Ovary (tissue), 9 donors: ENCODE measurements around the gene FER1L5. TPM values are rescaled to one million over a fixed set of nuclear protein-coding genes. Genes with fewer than 3 reads are reported as not detected.

Experiments used
- DNase-seq, 5 donors: peaks; one replicate each; pipeline ENCODE4 v3.0.0-alpha.2; 2019 to 2020
- H3K27ac ChIP-seq, 2 donors: fragments of 200-600 bp; one replicate each; pipeline versions ENCODE4 v1.5.1 to v1.8.0; 2019 to 2022
- H3K27me3 ChIP-seq: fragments of 200-600 bp; one replicate; pipeline ENCODE4 v1.8.0; 2022
- H3K36me3 ChIP-seq: fragments of 200-600 bp; sonication (generic); one replicate; pipeline ENCODE4 v1.5.1; 2019
- H3K4me1 ChIP-seq: one replicate; pipeline ENCODE4 v1.8.1; 2013; ENCODE audit warnings: mild to moderate bottlenecking, moderate library complexity; ENCODE audit not compliant: insufficient read depth
- H3K4me3 ChIP-seq: fragments of 200-600 bp; sonication (generic); one replicate; pipeline ENCODE4 v1.5.1; 2017
- H3K9me3 ChIP-seq, 2 donors: fragments of 200-600 bp in 1 of 2; sonication (generic) in 1 of 2; one replicate each; pipeline versions ENCODE4 v1.5.1 to v1.8.1; 2013 to 2019; ENCODE audit warnings: mild to moderate bottlenecking in 1 of 2, moderate library complexity in 1 of 2
- CTCF ChIP-seq, 3 donors: fragments of 450-650 bp in 2 of 3; fragments of 200-600 bp in 1 of 3; IDR thresholded peaks; one replicate each; pipeline versions ENCODE4 v1.5.1 to v1.8.0; 2016 to 2022; ENCODE audit warnings: antibody characterized with exemption in 3 of 3, mild to moderate bottlenecking in 1 of 3
- EP300 ChIP-seq: sonication (generic); formaldehyde crosslinking; IDR thresholded peaks from one replicate; pipeline ENCODE4 v1.6.1; 2017; ENCODE audit warnings: antibody characterized with exemption
- POLR2A ChIP-seq: fragments of 450-650 bp; IDR thresholded peaks from one replicate; pipeline ENCODE4 v1.6.1; 2017; ENCODE audit warnings: antibody characterized with exemption, mild to moderate bottlenecking, moderate library complexity
- WGBS, 3 donors: extraction: QIAGEN DNeasy Blood & Tissue Kit in 1 of 3; methylation state at CpG; one replicate each; pipeline versions ENCODE4 v1.1.5 to v1.1.7; 2013 to 2017; 5-methylcytosine and 5-hydroxymethylcytosine counted together
- intact Hi-C, 4 donors: fragments of 100-400 bp; cut with DNase I; formaldehyde crosslinking; loops; one replicate each; pipeline versions ENCODE4 v1.11.0 to v1.15.1; 2022 to 2023
- polyA plus RNA-seq, 2 donors: library from polyadenylated mRNA; stranded (reverse); fragments of 200-250 nt in 1 of 2; fragments of 350-450 nt in 1 of 2; fragmentation: Illumina TruSeq in 1 of 2; extraction: RNeasy Lipid Tissue Mini Kit (QIAGEN cat#74804) in 1 of 2; gene quantifications; one replicate each; pipeline ENCODE4 v1.2.3, GENCODE V29; 2013 to 2014
- total RNA-seq, 7 donors: library from RNA; depleted of rRNA in 2 of 7; stranded (reverse); fragments of >200 nt in 2 of 7; fragmentation: NEBNext Ultra II Directional in 3 of 7; extraction: Animal tissue kit (Norgen Biotek cat#: 25700) in 3 of 7; gene quantifications; one replicate each; pipeline versions ENCODE4 v1.1.0 to v1.2.4, GENCODE V29; 2016 to 2023
- donor health status: DM: no; HTN: no; CAD: no; lungs with moderate emphysema.
- donor health status: DM: no; HTN: no; CAD: no.
- donor health status: Bipolar disorder and iron deficiency.
- donor health status: DM: yes; HTN: yes; CAD: no.
- donor health status: DM: no; HTN: no; CAD: no.
- donor health status: DM: yes; HTN: yes; CAD: no.

The FER1L5 gene
- total and polyA plus RNA-seq, 9 donors = 0.08 to 0.80 (median 0.23) TPM

- Histone ChIP-seq H3K9me3 (no peaks in the 10 kb centered on the region), H3K4me1 (no peaks in the 10 kb centered on the region), H3K27me3 (no peaks in the 10 kb centered on the region), H3K36me3 (no peaks in the 10 kb centered on the region), H3K4me3 (no peak overlapping the region), H3K27ac (no peak overlapping the region)
- no peak for TF ChIP-seq EP300
- TF ChIP-seq CTCF (IDR thresholded peaks at IDR 0.05) = no peak
- no peak for TF ChIP-seq POLR2A
- no peak for DNase-seq
- 81 to 88% (median 84%) methylated on average over 12 to 13 of the region's 13 CpGs for WGBS, 3 donors
- intact Hi-C loops = no loop called here
Observed at GRCh38 chr2:96694816-96695455, 52.4 kb downstream of the FER1L5 start.

DNA sequence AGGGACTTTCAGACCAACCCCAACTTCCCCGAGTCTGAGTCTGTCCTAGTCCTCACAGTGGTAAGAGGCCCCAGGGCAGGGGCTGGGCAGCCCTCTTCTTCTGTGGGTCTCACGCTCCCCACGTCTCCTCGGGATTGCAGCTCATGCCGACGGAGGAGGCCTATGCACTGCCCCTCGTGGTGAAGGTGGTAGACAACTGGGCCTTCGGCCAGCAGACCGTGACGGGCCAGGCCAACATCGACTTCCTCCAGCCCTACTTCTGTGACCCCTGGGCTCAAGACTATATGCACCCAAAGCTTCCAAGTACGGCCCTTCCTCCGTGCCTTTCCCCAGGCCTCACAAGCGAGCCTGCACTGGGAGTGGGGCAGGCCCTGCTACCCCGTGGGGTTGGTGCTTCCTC, 53.0 kb downstream of the FER1L5 start:
- H3K27me3 ChIP-seq = no peaks in the 10 kb centered on the region
- H3K4me3 ChIP-seq = no peak overlapping the region
- no peaks in the 10 kb centered on the region for H3K4me1 ChIP-seq
- DNase-seq = no peak
- H3K9me3 ChIP-seq = no peaks in the 10 kb centered on the region
- H3K27ac ChIP-seq = no peak overlapping the region
- intact Hi-C loops = no loop called here
- TF ChIP-seq EP300 (no peak), POLR2A (no peak), CTCF (IDR thresholded peaks at IDR 0.05) (no peak)
- H3K36me3 ChIP-seq = no peaks in the 10 kb centered on the region
- 73 to 79% (median 76%) methylated on average over 15 of the region's 15 CpGs for WGBS, 3 donors

DNA sequence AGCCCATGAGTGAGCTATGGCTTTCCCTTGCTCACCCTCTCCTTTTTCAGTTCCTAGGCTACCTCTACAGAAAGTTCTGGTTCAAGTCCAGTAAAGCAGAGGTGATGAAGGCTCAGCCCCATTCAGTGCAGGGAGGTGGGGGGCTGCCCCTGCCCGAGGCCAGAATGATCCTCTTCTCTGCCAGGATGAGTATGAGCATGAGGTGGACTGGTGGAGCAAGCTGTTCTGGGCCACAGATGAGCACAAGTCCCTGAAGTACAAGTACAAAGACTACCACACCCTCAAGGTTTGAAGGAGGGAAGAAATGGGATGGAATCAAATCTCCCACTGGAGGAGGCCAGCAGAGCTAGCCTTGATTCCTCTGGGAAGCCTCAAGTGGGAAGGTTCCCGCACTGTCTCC, 54.9 kb downstream of the FER1L5 start:
- H3K4me1 ChIP-seq = no peaks in the 10 kb centered on the region
- WGBS, 3 donors = 77 to 85% (median 82%) methylated on average over 2 of the region's 2 CpGs
- TF ChIP-seq POLR2A (no peak), CTCF (IDR thresholded peaks at IDR 0.05) (no peak), EP300 (no peak)
- no peaks in the 10 kb centered on the region for H3K27me3 ChIP-seq
- intact Hi-C loops = no loop called here
- no peaks in the 10 kb centered on the region for H3K9me3 ChIP-seq
- H3K4me3 ChIP-seq = no peak overlapping the region
- no peak overlapping the region for H3K27ac ChIP-seq
- DNase-seq = no peak
- H3K36me3 ChIP-seq = no peaks in the 10 kb centered on the region

DNA sequence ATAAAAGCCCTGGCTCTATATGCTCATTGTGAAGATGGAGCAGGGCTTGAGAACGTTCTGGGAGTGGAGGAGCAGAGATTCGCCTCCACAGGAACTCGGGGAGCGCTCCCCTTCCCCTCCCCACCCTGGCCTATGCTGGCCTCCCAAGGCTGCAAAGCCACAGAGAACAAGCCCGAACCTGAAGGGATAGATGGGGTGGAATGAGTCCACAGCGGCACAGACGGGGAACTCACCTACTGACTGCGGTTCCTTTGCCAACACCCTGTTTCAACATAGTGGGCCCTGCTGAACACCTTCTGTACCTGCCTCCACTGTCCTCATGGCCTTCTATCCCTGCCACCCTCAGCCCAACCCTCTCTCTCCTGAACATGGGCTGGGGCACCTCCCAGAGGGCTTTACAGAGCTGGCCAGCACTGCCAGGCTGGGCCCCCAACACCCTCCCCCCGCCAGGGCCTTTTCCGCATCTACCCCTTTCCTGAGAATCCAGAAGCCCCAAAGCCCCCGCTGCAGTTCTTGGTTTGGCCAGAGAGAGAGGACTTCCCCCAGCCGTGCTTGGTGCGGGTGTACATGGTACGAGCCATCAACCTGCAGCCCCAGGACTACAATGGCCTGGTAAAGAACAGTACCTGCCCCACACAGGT, 55.8 kb downstream of the FER1L5 start:
- no peak overlapping the region for H3K4me3 ChIP-seq
- no peaks in the 10 kb centered on the region for H3K36me3 ChIP-seq
- no peaks in the 10 kb centered on the region for H3K4me1 ChIP-seq
- WGBS, 3 donors = 89 to 92% (median 92%) methylated on average over 14 of the region's 14 CpGs
- H3K27ac ChIP-seq = no peak overlapping the region
- no peak for TF ChIP-seq EP300
- TF ChIP-seq CTCF (IDR thresholded peaks at IDR 0.05) = no peak
- TF ChIP-seq POLR2A = no peak
- no peak for DNase-seq
- intact Hi-C loops = no loop called here
- H3K27me3 ChIP-seq = no peaks in the 10 kb centered on the region
- H3K9me3 ChIP-seq = no peaks in the 10 kb centered on the region
